Measurements from ENCODE around the gene DDOST. TPM values are rescaled to one million over a fixed set of nuclear protein-coding genes. Genes with fewer than 3 reads are reported as not detected.

Gene DDOST
- total and polyA plus RNA-seq, 2 experiments from 2014 or later: 151 to 270 TPM

- TF ChIP-seq, protein P1, sequence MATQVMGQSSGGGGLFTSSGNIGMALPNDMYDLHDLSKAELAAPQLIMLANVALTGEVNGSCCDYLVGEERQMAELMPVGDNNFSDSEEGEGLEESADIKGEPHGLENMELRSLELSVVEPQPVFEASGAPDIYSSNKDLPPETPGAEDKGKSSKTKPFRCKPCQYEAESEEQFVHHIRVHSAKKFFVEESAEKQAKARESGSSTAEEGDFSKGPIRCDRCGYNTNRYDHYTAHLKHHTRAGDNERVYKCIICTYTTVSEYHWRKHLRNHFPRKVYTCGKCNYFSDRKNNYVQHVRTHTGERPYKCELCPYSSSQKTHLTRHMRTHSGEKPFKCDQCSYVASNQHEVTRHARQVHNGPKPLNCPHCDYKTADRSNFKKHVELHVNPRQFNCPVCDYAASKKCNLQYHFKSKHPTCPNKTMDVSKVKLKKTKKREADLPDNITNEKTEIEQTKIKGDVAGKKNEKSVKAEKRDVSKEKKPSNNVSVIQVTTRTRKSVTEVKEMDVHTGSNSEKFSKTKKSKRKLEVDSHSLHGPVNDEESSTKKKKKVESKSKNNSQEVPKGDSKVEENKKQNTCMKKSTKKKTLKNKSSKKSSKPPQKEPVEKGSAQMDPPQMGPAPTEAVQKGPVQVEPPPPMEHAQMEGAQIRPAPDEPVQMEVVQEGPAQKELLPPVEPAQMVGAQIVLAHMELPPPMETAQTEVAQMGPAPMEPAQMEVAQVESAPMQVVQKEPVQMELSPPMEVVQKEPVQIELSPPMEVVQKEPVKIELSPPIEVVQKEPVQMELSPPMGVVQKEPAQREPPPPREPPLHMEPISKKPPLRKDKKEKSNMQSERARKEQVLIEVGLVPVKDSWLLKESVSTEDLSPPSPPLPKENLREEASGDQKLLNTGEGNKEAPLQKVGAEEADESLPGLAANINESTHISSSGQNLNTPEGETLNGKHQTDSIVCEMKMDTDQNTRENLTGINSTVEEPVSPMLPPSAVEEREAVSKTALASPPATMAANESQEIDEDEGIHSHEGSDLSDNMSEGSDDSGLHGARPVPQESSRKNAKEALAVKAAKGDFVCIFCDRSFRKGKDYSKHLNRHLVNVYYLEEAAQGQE (IDR thresholded peaks at IDR 0.05; ENCODE audit: unreplicated experiment): no peak
- no peak for TF ChIP-seq EZH2 (IDR thresholded peaks at IDR 0.05; ENCODE audit: low read depth, unreplicated experiment)
- no peak for TF ChIP-seq ETS1 (IDR thresholded peaks at IDR 0.05)
- TF ChIP-seq STAT1 (IDR thresholded peaks at IDR 0.05; ENCODE audit: unreplicated experiment): no peak
- TF ChIP-seq NANOG (IDR thresholded peaks at IDR 0.05; ENCODE audit: borderline replicate concordance): no peak
Observed at GRCh38 chr1:20700636-20701215, 39.6 kb upstream of the DDOST start (continued).

GRCh38 chr1:20699558-20699957 lies 38.4 kb upstream of the DDOST start:
- no peak overlapping the region for H3K4me3 ChIP-seq
- Mint-ChIP-seq H3K27ac (no peak overlapping the region), H3K4me3 (no peak overlapping the region), H3K27me3 (ENCODE audit: insufficient read depth, low read depth, poor library complexity) (peaks cover 5% of the 10 kb centered on the region), H3K9me3 (peaks cover 2% of the 10 kb centered on the region), H3K36me3 (ENCODE audit: low read depth) (peaks cover 6% of the 10 kb centered on the region; the same call in 2 of the 3 replicates), H3K4me1 (peaks cover 11% of the 10 kb centered on the region)
- ATAC-seq (no peak), DNase-seq (ENCODE audit: low spot score) (no peak)
- H3K36me3 ChIP-seq (ENCODE audit: insufficient read depth): no peaks in the 10 kb centered on the region
- 0 out of 2 replicates have a peak, but pooled peaks cover 2% of the 10 kb centered on the region for H3F3A ChIP-seq (replicated peaks; ENCODE audit: low read depth)
- H4K20me1 ChIP-seq (replicated peaks; ENCODE audit: insufficient read depth): no peaks in the 10 kb centered on the region; the same call in 1 of the 2 replicates
- no peaks in the 10 kb centered on the region for H3K27me3 ChIP-seq (ENCODE audit: insufficient read depth)
- no peaks in the 10 kb centered on the region for H3K9me2 ChIP-seq (ENCODE audit: insufficient read depth)
- peaks cover 10% of the 10 kb centered on the region; the same call in 1 of the 2 replicates for H3K4me1 ChIP-seq (ENCODE audit: insufficient read depth)
- H3K27ac ChIP-seq (ENCODE audit: low read depth): no peak overlapping the region
- no peak overlapping the region for H3K4me2 ChIP-seq
- H2AFZ ChIP-seq: no peak overlapping the region
- TF ChIP-seq CREB1 (CRISPR knock-in tag; IDR thresholded peaks at IDR 0.05; ENCODE audit: low read depth): no peak
- no peaks in the 10 kb centered on the region for H3K79me2 ChIP-seq (replicated peaks; ENCODE audit: insufficient read depth)

DNA sequence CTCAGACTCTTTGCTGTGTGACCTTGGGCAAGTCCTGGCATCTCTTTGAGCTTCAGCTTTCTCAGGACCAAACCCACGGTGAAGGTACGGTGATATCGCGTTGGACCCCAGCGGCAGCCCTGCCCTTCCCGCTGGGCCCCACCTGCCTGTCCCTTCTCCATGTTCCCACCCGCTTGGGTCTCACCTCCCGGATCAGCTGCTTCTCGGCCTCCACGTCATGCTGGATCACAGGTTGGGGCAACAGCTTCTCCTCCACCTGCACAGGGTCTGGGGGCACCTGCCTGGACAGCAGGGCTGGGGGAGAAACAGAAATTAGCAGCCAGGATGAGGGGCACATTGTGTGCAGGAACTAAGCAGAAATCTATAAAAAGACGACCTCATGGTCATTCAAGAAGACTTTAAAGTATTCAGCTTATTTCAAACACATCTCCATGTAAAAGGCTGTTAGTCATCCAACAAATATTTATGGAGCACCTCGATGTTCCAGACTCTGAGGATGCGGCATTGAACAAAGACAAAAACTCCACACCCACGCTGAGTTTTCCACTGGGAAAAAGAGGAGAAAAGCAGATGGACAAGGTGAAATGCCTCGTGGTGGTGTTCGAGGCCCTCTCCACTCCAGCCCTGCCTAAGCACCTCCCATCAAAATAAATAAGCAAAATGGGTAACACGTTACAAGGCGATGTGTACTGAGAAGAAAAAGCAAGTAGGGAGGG lies 37.2 kb upstream of the DDOST start:
- Histone ChIP-seq H4K20me1 (replicated peaks; ENCODE audit: insufficient read depth) (no peaks in the 10 kb centered on the region; the same call in 1 of the 2 replicates), H3K4me3 (no peak overlapping the region), H3K4me2 (no peak overlapping the region), H3K9me2 (ENCODE audit: insufficient read depth) (no peaks in the 10 kb centered on the region), H2AFZ (no peak overlapping the region), H3K27ac (ENCODE audit: low read depth) (no peak overlapping the region), H3F3A (replicated peaks; ENCODE audit: low read depth) (0 out of 2 replicates have a peak, but pooled peaks cover 2% of the 10 kb centered on the region), H3K4me1 (ENCODE audit: insufficient read depth) (peaks cover 10% of the 10 kb centered on the region; the same call in 1 of the 2 replicates), H3K79me2 (replicated peaks; ENCODE audit: insufficient read depth) (no peaks in the 10 kb centered on the region), H3K27me3 (ENCODE audit: insufficient read depth) (no peaks in the 10 kb centered on the region), H3K36me3 (ENCODE audit: insufficient read depth) (no peaks in the 10 kb centered on the region)
- DNase-seq (ENCODE audit: low spot score) (no peak), ATAC-seq (no peak)
- H3K27ac Mint-ChIP-seq: no peak overlapping the region
- peaks cover 2% of the 10 kb centered on the region for H3K9me3 Mint-ChIP-seq
- peaks cover 11% of the 10 kb centered on the region for H3K4me1 Mint-ChIP-seq
- H3K4me3 Mint-ChIP-seq: no peak overlapping the region
- H3K27me3 Mint-ChIP-seq (ENCODE audit: insufficient read depth, low read depth, poor library complexity): peaks cover 5% of the 10 kb centered on the region
- peaks cover 3% of the 10 kb centered on the region; the same call in 2 of the 3 replicates for H3K36me3 Mint-ChIP-seq (ENCODE audit: low read depth)
- TF ChIP-seq, protein P2, sequence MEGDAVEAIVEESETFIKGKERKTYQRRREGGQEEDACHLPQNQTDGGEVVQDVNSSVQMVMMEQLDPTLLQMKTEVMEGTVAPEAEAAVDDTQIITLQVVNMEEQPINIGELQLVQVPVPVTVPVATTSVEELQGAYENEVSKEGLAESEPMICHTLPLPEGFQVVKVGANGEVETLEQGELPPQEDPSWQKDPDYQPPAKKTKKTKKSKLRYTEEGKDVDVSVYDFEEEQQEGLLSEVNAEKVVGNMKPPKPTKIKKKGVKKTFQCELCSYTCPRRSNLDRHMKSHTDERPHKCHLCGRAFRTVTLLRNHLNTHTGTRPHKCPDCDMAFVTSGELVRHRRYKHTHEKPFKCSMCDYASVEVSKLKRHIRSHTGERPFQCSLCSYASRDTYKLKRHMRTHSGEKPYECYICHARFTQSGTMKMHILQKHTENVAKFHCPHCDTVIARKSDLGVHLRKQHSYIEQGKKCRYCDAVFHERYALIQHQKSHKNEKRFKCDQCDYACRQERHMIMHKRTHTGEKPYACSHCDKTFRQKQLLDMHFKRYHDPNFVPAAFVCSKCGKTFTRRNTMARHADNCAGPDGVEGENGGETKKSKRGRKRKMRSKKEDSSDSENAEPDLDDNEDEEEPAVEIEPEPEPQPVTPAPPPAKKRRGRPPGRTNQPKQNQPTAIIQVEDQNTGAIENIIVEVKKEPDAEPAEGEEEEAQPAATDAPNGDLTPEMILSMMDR (conservative IDR thresholded peaks at IDR 0.05; ENCODE audit: low read depth in 2 of 2): no peak
- TF ChIP-seq JUNB (IDR thresholded peaks at IDR 0.05; ENCODE audit: unreplicated experiment) (no peak), EZH2phosphoT487 (IDR thresholded peaks at IDR 0.05; ENCODE audit: unreplicated experiment) (no peak), CREB1 (CRISPR knock-in tag; IDR thresholded peaks at IDR 0.05; ENCODE audit: low read depth) (no peak), POLR2AphosphoS5 (IDR thresholded peaks at IDR 0.05; ENCODE audit: low read depth) (no peak), STAT1 (IDR thresholded peaks at IDR 0.05; ENCODE audit: unreplicated experiment) (no peak), EZH2 (IDR thresholded peaks at IDR 0.05; ENCODE audit: low read depth, unreplicated experiment) (no peak), NANOG (IDR thresholded peaks at IDR 0.05; ENCODE audit: borderline replicate concordance) (no peak), ETS1 (IDR thresholded peaks at IDR 0.05) (no peak)

Measured in GM23338 (cell line).